ENCODE measurements around the gene UEVLD. TPM values are rescaled to one million over a fixed set of nuclear protein-coding genes. Genes with fewer than 3 reads are reported as not detected.

Gene UEVLD
- total and polyA plus RNA-seq, 8 donors, result 4.9 to 40.6 (median 14.6) TPM

GRCh38 chr11:18633256-18634139 lies 45.0 kb upstream of the UEVLD start:
- Histone ChIP-seq H3K4me3 (peak overlapping the region; percentile 66 to 97 (median 86)), H3K9me3 (no peaks in the 10 kb centered on the region), H3K27me3 (no peaks in the 10 kb centered on the region), H3K36me3 (no peaks in the 10 kb centered on the region), H3K4me1 (peaks cover 12 to 46% (median 40%) of the 10 kb centered on the region in 4 donors), H3K27ac (peak overlapping the region; percentile 85 to 97 (median 94))
- TF ChIP-seq POLR2AphosphoS5 (IDR thresholded peaks at IDR 0.05), result no peak
- no peak for TF ChIP-seq POLR2A (IDR thresholded peaks at IDR 0.05)
- TF ChIP-seq CTCF (IDR thresholded peaks at IDR 0.05), result no peak
- no peak for TF ChIP-seq EP300 (IDR thresholded peaks at IDR 0.05)
- intact Hi-C loops (cut with DNase I; ENCODE audit: low total_unique reads), result no loop called here
- DNase-seq, result peak in 1 of 2 donors; percentile 12
- WGBS, 5 donors, result 3 to 8% (median 5%) methylated on average over 31 of the region's 31 CpGs

GRCh38 chr11:18632841-18633240 lies 44.3 kb upstream of the UEVLD start:
- TF ChIP-seq POLR2A (IDR thresholded peaks at IDR 0.05) (no peak), EP300 (IDR thresholded peaks at IDR 0.05) (no peak), CTCF (IDR thresholded peaks at IDR 0.05) (no peak), POLR2AphosphoS5 (IDR thresholded peaks at IDR 0.05) (no peak)
- Histone ChIP-seq H3K4me1 (peaks cover 12 to 52% (median 41%) of the 10 kb centered on the region in 4 donors), H3K4me3 (peak overlapping the region; percentile 66 to 97 (median 86)), H3K36me3 (no peaks in the 10 kb centered on the region), H3K27ac (peak overlapping the region in 1 of 5 donors; percentile 97), H3K27me3 (no peaks in the 10 kb centered on the region), H3K9me3 (no peaks in the 10 kb centered on the region)
- WGBS, 5 donors, result 34 to 44% (median 40%) methylated on average over 2 of the region's 2 CpGs
- intact Hi-C loops (cut with DNase I; ENCODE audit: low total_unique reads), result no loop called here
- no peak for DNase-seq

- 63 to 95% (median 86%) methylated on average over 1 of the region's 1 CpG for WGBS, 5 donors
- H3K36me3 ChIP-seq, result no peaks in the 10 kb centered on the region
- H3K4me3 ChIP-seq, result no peak overlapping the region
- H3K27ac ChIP-seq, result no peak overlapping the region
- H3K27me3 ChIP-seq, result no peaks in the 10 kb centered on the region
- no peaks in the 10 kb centered on the region for H3K9me3 ChIP-seq
- no peak for DNase-seq
- no peak for TF ChIP-seq POLR2AphosphoS5 (IDR thresholded peaks at IDR 0.05)
- intact Hi-C loops (cut with DNase I; ENCODE audit: low total_unique reads), result no loop called here
- peaks cover 0 to 41% (median 26%) of the 10 kb centered on the region in 4 donors for H3K4me1 ChIP-seq
These were observed 35.6 kb upstream of the UEVLD start for GRCh38 chr11:18624161-18624560.

- H3K27ac ChIP-seq, result no peak overlapping the region
- no peak for TF ChIP-seq CTCF (IDR thresholded peaks at IDR 0.05)
- 94 to 99% (median 96%) methylated on average over 2 of the region's 2 CpGs for WGBS, 5 donors
- H3K9me3 ChIP-seq, result no peaks in the 10 kb centered on the region
- H3K27me3 ChIP-seq, result no peaks in the 10 kb centered on the region
- H3K36me3 ChIP-seq, result no peaks in the 10 kb centered on the region
- intact Hi-C loops (cut with DNase I; ENCODE audit: low total_unique reads), result no loop called here
- H3K4me1 ChIP-seq, result peaks cover 3 to 41% (median 29%) of the 10 kb centered on the region in 4 donors
- no peak for DNase-seq
- H3K4me3 ChIP-seq, result no peak overlapping the region
These were observed 35.2 kb upstream of the UEVLD start for GRCh38 chr11:18623707-18624106.
